ENCODE results near the gene ZNF215.

DNA sequence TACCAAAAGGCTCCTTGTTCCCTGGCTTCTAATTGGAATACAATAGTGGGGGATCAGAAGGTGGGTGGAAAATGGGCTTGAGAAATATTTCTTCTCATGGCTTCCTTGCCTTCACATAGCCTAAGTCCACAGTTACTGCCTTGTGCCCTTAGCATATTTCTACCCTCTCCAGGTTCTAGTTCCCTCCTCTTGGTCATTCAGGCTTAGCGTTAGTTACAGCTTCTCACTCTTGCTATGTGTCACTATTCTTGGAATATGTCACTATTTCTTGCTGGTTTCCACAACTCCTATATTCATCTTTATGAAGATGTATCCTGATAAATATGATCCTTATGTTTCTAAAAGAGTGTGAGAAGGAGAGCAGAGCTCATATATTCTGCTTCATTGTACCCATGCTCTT is 36.4 kb upstream of the ZNF215 start:
- TF ChIP-seq, protein P1, sequence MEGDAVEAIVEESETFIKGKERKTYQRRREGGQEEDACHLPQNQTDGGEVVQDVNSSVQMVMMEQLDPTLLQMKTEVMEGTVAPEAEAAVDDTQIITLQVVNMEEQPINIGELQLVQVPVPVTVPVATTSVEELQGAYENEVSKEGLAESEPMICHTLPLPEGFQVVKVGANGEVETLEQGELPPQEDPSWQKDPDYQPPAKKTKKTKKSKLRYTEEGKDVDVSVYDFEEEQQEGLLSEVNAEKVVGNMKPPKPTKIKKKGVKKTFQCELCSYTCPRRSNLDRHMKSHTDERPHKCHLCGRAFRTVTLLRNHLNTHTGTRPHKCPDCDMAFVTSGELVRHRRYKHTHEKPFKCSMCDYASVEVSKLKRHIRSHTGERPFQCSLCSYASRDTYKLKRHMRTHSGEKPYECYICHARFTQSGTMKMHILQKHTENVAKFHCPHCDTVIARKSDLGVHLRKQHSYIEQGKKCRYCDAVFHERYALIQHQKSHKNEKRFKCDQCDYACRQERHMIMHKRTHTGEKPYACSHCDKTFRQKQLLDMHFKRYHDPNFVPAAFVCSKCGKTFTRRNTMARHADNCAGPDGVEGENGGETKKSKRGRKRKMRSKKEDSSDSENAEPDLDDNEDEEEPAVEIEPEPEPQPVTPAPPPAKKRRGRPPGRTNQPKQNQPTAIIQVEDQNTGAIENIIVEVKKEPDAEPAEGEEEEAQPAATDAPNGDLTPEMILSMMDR (IDR thresholded peaks at IDR 0.05; ENCODE audit: low read depth, low read length, poor library complexity, severe bottlenecking), result no peak
- TF ChIP-seq EZH2phosphoT487 (IDR thresholded peaks at IDR 0.05; ENCODE audit: borderline replicate concordance, low read length), result no peak
